Stimulated activated naive CD8-positive, alpha-beta T cell treated with anti-CD3 and anti-CD28 coated beads, Interleukin-15, Interleukin-2, amounts not matched to agents 100 U/mL and 50 U/mL, for 24 hours (primary cell): ENCODE measurements around the gene SHISA6.

Experiments used
- ATAC-seq: fragments of 150-1000 bp; cut with Tn5 transposase; one replicate; pipeline ENCODE4 v1.10.0; 2021
- DNase-seq: peaks from one replicate; pipeline ENCODE4 v3.0.0; 2021

SHISA6 gene

GRCh38 chr17:11461993-11462548 is 221.1 kb downstream of the SHISA6 start:
- ATAC-seq = no peak
- DNase-seq = no peak

GRCh38 chr17:11467639-11468038 is 226.6 kb downstream of the SHISA6 start:
- ATAC-seq (no peak), DNase-seq (no peak)

DNA sequence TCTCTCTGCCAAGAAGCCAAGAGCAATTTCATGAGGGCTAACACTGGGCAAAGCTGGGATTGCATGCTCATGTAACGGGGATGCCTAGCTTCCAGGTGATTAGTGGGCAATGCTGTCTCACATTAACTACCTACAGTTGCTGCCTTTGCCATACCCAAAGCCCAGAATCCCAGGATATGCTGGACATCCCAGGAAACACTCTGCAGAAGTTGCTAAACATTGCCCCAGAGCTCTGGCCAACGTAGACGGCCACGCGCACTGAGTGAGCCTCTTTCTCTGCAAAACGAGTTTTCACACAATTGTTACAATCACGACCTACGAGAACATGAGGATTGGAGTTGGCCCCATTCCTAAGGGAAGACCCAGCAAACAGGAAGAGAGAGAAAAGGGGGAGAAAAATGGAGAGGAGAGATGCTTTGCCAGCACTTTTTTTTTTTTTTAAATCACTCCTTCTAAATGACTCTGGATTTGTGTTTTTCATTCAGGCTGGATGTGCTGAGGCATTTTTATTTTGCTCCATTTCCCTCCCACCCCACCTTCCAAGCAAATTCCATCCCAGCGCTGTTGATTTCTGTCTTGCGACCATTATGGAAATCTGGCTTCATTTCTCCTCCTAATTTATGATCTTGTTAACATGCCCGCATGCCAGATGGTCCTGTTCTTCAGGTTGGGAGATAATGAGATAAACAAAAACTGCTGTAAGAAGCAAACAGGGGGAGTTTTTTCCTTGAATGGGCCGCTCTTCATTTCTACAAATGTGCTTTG is 244.5 kb downstream of the SHISA6 start:
- ATAC-seq = no peak

DNA sequence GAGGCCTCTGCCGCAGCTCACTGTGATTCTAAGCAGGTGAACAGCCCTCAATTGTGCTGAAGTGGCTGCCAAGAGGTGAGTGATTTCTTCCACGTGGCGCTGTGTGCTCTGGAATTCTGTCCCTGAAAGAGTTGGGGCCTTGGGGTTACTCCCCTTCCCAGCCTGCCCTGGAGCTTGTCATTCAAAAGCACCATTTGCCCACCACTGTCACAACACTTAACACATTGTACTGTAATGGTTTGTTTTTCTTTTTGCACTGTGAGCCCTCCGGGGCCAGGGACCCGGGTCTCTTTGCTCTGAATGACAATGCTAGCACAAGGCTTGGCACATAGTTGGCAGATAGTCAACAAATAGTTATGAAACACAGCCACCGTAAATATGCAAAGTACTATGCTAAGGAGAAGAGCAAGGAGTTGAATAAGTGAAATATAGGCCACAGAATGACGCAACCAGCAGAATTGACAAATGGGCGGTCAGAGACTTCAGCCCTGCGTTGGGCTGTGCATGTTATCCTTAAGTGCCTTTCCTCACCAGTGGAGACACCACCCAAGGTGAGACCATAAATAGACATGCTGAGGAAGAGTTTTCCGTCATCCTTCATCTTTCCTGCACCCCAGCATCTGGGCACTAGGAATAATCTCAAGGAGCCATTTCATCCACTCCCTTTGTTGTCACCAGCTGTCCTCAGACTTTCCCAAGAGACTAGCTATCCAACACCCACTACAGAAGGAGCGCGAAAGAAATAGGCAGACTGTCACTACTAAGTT is 245.3 kb downstream of the SHISA6 start:
- DNase-seq (no peak), ATAC-seq (no peak)

More for the DNA sequence above, 244.5 kb downstream of the SHISA6 start:
- DNase-seq = no peak

DNA sequence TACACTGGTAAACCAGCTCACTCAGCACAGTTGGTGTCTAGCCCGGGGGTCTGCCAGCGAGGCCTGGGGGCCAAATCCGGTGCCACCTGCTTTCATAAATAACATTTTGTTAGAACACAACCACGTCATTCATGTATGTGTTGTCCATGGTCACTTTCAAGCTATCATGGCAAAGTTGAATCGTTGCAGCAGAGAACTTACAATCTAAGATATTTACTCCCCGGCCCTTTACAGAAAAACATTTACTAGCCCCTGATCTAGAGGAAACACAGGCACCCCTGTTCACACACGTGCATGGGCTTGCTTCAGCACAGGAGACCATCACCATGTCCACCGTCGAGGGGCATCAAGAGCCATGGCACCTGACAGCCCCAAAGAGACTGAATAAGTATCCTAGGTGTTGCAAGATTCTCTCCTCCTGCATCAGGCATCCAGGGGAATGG is 245.9 kb downstream of the SHISA6 start:
- no peak for ATAC-seq
- DNase-seq = no peak

GRCh38 chr17:11487469-11487868 is 246.5 kb downstream of the SHISA6 start:
- ATAC-seq = no peak
- no peak for DNase-seq

DNA sequence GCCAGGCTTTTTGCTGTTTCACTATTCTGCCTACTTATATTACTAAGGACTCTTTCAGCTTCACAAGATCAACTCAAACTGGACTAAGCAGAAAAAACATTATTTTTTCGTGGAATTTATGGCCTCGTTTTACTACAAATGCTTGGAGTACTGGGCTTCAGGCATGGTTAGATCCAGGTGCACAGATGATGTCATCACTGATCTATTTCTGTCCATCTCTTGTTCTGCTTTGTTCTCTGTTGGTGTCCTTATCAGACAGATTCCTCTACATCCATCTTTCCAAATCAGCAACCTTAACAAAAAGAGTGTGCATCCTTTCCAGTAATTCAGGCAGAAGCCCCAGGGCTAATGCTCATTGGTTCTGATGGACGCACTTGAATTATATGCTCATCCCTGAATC is 247.4 kb downstream of the SHISA6 start:
- ATAC-seq = no peak
- DNase-seq = no peak

GRCh38 chr17:11490171-11490755 is 249.2 kb downstream of the SHISA6 start:
- no peak for DNase-seq
- ATAC-seq = no peak

DNA sequence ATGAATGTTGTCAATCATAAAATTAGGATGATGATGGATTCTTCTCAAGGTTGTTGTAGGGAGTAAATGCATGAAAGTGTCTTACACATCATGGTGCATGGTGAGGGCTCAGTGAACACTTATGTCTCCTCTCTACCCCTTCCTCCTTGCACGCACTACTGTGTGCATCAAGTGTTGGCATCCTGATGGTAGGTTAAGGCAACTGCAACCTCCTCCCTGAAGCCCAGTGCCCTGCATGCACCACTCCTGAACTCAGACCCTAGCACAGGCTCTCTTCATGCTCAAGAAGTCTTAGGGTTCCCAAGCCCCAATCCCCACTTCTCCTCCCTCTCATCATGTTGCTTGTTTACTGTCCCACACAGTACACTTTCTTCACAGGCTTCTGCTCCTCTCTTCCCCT is 251.5 kb downstream of the SHISA6 start:
- ATAC-seq = no peak

GRCh38 chr17:11493936-11494335 is 252.9 kb downstream of the SHISA6 start:
- ATAC-seq = no peak
- DNase-seq = no peak

More for the DNA sequence above, 251.5 kb downstream of the SHISA6 start:
- no peak for DNase-seq

DNA sequence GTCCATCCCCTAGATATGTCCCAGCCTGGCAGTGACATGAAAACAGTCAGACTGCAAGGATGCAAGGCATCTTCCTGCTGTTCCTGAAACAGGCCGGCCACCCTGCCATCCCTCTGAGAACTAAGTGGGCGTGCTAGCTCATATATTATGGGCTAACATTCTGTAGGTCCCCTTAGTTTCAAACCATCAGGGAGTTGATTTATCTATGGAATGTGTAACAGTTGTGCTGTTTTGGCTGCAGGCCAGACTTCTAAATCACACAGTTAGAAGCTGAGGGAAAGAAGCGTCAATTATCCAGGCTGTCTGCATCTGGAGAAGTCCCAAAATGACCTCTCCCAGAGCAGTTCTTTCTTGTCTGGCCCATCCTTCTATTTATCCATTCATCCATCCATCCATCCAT is 254.6 kb downstream of the SHISA6 start:
- ATAC-seq = no peak
- no peak for DNase-seq

DNA sequence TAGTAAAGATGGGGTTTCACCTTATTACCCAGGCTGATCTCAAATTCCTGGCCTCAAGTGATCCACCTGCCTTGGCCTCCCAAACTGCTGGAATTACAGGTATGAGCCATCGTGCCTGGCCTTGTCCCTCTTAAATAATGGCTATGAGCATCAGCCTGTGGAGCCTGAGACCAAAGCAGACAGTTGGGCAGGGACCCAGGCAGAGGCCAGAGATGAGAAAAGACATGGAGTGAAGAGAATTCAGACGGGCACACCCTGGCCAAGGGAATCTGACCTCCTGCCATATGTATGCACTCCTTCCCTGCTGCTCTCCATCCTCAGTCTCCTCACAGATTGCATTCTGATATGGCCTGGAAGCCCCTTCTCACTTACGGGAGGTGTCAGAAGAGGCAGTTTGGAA is 258.9 kb downstream of the SHISA6 start:
- ATAC-seq (no peak), DNase-seq (no peak)

DNA sequence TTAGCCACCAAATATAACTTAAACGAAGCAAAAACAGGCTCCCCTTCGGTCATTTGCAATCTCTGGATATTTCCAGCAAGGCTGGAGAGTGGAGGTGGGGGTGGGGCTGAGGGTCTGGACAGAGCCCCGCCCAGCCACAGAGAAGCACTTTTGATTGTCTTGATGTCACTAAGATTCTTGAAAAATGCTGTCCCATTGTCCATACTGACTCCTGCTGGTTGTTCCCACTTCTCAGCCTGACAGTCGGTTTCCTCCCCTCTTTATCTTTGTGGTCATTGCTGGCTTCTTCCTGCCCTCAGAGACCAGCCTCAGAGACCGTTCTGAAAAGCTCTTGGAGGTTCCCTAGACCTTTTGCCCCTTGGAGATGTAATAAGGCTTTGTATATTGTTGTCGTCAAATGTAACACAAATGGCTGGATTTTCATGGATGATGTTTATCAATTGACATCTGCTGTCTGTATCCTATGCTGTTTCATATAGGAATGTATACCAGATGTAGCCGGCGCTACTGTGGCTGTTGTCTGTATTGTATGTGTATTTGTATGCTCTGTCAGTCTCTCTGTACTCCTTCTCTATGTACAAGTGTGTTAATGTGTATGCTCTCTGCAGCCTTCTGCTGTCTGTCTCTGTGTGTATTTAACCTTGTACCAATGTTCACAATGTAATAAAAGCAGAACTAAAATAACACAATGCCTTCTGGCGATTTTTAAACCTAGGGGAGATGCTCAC is 262.5 kb downstream of the SHISA6 start:
- no peak for DNase-seq
- no peak for ATAC-seq

DNA sequence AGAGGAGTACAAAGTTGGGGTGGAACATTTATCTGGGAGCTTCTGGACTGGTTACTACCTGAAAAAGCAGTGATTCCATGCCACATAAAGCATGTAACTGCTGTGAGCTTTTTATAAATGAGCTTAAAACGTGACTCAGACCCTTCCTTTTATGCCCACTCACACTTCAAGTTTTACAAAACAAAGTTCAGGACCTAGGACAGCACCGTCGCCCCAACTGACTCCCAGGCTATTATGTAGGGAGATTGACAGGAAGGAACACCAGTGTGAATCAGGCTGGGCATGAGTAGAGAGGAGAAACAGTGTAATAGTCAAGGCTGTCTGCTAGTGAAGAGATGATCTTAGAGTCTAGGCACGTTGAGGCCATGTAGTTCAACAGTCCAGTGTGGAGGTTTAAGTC is 265.6 kb downstream of the SHISA6 start:
- DNase-seq (no peak), ATAC-seq (no peak)

DNA sequence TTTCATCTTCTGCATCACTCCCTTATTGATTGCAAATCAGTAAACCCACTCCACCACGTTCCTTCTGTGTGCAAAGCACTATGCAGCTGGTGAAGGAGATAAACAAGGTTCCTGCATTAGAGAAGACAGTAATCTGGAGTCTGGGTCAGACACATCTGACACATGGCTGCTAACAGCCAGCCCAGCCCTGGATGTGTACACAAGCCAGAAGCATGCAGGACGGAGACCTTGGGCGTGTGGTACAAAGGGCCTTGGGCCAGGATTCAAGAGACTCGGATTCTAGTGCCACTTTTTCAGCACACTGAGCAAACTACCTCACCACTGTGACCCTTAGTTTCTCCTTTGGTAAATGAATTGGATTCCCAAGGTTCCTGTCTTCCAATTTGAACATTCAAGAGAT is 270.7 kb downstream of the SHISA6 start:
- DNase-seq (no peak), ATAC-seq (no peak)

- ATAC-seq (no peak), DNase-seq (no peak)
Observed at GRCh38 chr17:11514565-11514964, 273.6 kb downstream of the SHISA6 start.

DNA sequence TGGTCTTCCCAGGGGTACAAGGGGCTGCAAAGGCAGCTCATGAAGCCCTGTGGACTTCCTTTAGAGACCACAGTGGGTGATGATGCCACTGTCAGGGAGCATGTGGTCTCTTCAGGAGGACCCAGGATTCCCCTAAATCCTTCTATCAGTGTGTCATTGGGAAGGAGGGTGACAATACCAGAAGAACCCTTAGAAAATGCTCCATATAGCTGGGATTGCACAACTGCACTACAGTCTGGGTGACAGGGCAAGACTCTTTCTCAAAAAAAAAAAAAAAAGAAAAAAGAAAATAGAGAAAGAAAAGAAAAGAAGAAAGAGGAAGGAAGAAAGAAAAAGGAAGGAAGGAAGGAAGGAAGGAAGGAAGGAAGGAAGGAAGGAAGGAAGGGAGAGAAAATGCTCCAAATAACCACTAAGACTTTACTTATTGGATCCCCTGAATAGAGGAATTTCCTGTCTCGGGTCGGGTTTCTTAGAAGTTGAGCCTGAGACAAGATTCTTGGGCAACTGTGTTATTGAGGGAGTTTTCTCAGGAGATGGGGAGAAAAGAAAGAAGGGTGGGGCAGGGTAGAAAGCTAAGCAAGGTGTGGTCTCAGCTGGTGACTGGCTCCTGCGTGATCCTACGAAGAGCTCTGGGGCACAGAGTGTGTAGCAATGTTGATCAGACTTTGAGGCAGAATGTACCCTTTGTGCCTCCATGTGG is 274.1 kb downstream of the SHISA6 start:
- DNase-seq (no peak), ATAC-seq (no peak)

GRCh38 chr17:11515901-11516300 is 274.9 kb downstream of the SHISA6 start:
- ATAC-seq (no peak), DNase-seq (no peak)

- no peak for ATAC-seq
- no peak for DNase-seq
Observed at GRCh38 chr17:11535231-11535630, 294.2 kb downstream of the SHISA6 start.

- ATAC-seq = no peak
Observed at GRCh38 chr17:11538366-11538765, 297.4 kb downstream of the SHISA6 start.

DNA sequence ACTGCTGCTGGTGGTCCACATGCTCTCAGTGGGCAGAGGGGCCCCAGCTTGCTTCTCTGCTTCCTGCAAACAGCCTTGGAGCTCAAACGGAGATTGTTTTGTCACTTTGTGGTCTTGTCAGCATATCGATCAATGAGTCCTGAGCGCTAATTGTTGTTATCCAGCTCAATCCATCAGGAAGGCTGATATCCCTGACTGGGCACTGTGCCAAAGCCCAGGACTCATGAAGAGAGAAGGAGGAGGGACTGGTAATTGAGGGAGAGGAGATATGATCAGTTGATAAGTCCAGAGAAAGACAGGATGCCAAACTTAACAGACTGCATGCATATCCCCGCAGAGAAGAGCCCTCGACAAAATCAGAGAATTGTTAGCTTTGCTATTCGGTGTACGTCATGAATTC is 298.6 kb downstream of the SHISA6 start:
- ATAC-seq (no peak), DNase-seq (no peak)

More at GRCh38 chr17:11538366-11538765, 297.4 kb downstream of the SHISA6 start:
- no peak for DNase-seq

DNA sequence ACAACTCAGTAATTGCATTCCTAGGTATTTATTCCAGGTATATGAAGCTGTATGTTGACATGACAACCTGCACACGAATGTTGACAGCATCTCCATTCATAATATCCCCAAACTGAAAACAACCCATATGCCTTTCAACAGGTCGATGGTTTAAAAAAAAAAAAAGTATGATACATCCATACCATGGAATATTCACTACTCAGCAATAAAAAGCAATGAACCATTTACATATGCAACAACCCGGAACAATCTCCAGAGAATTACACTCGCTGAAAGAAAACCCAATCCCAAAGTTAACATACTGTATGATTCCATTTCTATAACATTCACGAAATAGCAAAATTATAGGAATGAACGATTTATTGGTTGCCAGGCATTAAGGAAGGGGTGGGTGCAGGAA is 304.0 kb downstream of the SHISA6 start:
- no peak for ATAC-seq
- no peak for DNase-seq
